Mesenteric fat pad (tissue), 1 donor: ENCODE results near the gene SLC52A1. TPM values are rescaled to one million over a fixed set of nuclear protein-coding genes. Genes with fewer than 3 reads are reported as not detected.
A peak's percentile ranks its signal among the peaks of the same experiment; 100 is the strongest.
"Not testable (repeated sequence)": the region's sequence is repeated elsewhere in the genome, so short reads cannot be mapped to it uniquely, and the experiment has no call there.

Experiments used
- DNase-seq: peaks from one replicate; pipeline ENCODE4 v3.0.0-alpha.2; 2020; ENCODE audit warnings: low spot score
- total RNA-seq: library from RNA; stranded (reverse); fragmentation: NEBNext Ultra II Directional; extraction: Animal tissue kit (Norgen Biotek cat#: 25700); gene quantifications from one replicate; pipeline ENCODE4 v1.2.1, GENCODE V29; 2021
- donor health status: DM: yes; HTN: yes; CAD: no.

SLC52A1 gene
- total RNA-seq, 1 donor from 2014 or later: 0.22 TPM

- peak; percentile 93 for DNase-seq
Observed at GRCh38 chr17:5031365-5032082, 3.7 kb downstream of the SLC52A1 start.

GRCh38 chr17:5030168-5030567, 5.1 kb downstream of the SLC52A1 start:
- not testable (repeated sequence) for DNase-seq

GRCh38 chr17:5027916-5028315, 7.3 kb downstream of the SLC52A1 start:
- no peak for DNase-seq

GRCh38 chr17:5027299-5027698, 7.9 kb downstream of the SLC52A1 start:
- DNase-seq: no peak

GRCh38 chr17:5024604-5025003, 10.6 kb downstream of the SLC52A1 start:
- no peak for DNase-seq

GRCh38 chr17:5023588-5024147, 11.6 kb downstream of the SLC52A1 start:
- DNase-seq: no peak

GRCh38 chr17:5022171-5022711, 13.0 kb downstream of the SLC52A1 start:
- no peak for DNase-seq

- DNase-seq: no peak
Observed at GRCh38 chr17:5020502-5021023, 14.7 kb downstream of the SLC52A1 start.

GRCh38 chr17:5019475-5019956, 15.7 kb downstream of the SLC52A1 start:
- DNase-seq: no peak

- no peak for DNase-seq
Observed at GRCh38 chr17:5014357-5014756, 20.9 kb downstream of the SLC52A1 start.

GRCh38 chr17:5011928-5012327, 23.3 kb downstream of the SLC52A1 start:
- DNase-seq: no peak

GRCh38 chr17:5003214-5003867, 31.9 kb downstream of the SLC52A1 start:
- no peak for DNase-seq

GRCh38 chr17:5002121-5002788, 33.0 kb downstream of the SLC52A1 start:
- DNase-seq: no peak

GRCh38 chr17:5000237-5000639, 35.0 kb downstream of the SLC52A1 start:
- DNase-seq: no peak

- DNase-seq: no peak
Observed at GRCh38 chr17:4999430-5000093, 35.7 kb downstream of the SLC52A1 start.

GRCh38 chr17:4998732-4999429, 36.3 kb downstream of the SLC52A1 start:
- DNase-seq: no peak

GRCh38 chr17:4998027-4998731, 37.0 kb downstream of the SLC52A1 start:
- DNase-seq: peak; percentile 92

- peak; percentile 97 for DNase-seq
Observed at GRCh38 chr17:4997302-4998026, 37.8 kb downstream of the SLC52A1 start, which contains the start of the genes INCA1 and KIF1C. Gene INCA1 (minus strand): TSS chr17:4997522. CDS start chr17:4994437, 3,085 bp downstream. Gene KIF1C (plus strand): TSS chr17:4997950. CDS start chr17:5000247, 2,297 bp downstream.
